Body of pancreas (tissue), 2 donors: ENCODE data around the gene SOX12. TPM values are rescaled to one million over a fixed set of nuclear protein-coding genes. Genes with fewer than 3 reads are reported as not detected.

Experiments used
- total RNA-seq, 2 donors: library from RNA; depleted of rRNA; stranded (reverse); fragments of >200 nt; gene quantifications; one replicate each; pipeline ENCODE4 v1.1.0, GENCODE V29; 2016

Gene SOX12
- total RNA-seq, 2 donors from 2014 or later = 6.2 to 17.1 TPM

Other genes with a start within 250 kb of the SOX12 start
- gene DEFB125, start 237.9 kb upstream of the SOX12 start, total RNA-seq = not detected
- not detected for gene DEFB126, start 183.0 kb upstream of the SOX12 start, total RNA-seq
- gene DEFB127, start 168.1 kb upstream of the SOX12 start, total RNA-seq = not detected
- gene DEFB128, start 135.8 kb upstream of the SOX12 start, total RNA-seq = not detected
- not detected for gene DEFB129, start 98.3 kb upstream of the SOX12 start, total RNA-seq
- gene DEFB132, start 67.8 kb upstream of the SOX12 start, total RNA-seq = not detected
- 1 to 10 TPM in 1 of 2 donors, under 1 TPM in 1; 0.33 to 1.8 TPM for gene C20orf96, start 34.8 kb upstream of the SOX12 start, total RNA-seq
- gene ZCCHC3, start 28.0 kb upstream of the SOX12 start, total RNA-seq = 10 to 100 TPM; 12.2 to 16.5 TPM
- gene NRSN2, start 21.6 kb downstream of the SOX12 start, total RNA-seq = 10 to 100 TPM; 13.8 to 15.6 TPM
- gene TRIB3, start 55.2 kb downstream of the SOX12 start, total RNA-seq = 10 to 100 TPM; 13.2 to 19.8 TPM
- gene RBCK1, start 82.7 kb downstream of the SOX12 start, total RNA-seq = 10 to 100 TPM; 36.1 to 95.9 TPM
- gene TBC1D20, start 137.0 kb downstream of the SOX12 start, total RNA-seq = 10 to 100 TPM; 16.3 to 27.4 TPM
- 10 to 100 TPM; 40.5 to 52.7 TPM for gene CSNK2A1, start 218.2 kb downstream of the SOX12 start, total RNA-seq